Astrocyte (in vitro differentiated cells and primary cell): ENCODE data around the gene ALG5.

Source experiments
- CTCF ChIP-seq: IDR thresholded peaks from 2 replicates; pipeline ENCODE4 v1.5.1; 2011; ENCODE audit warnings: low read depth, mild to moderate bottlenecking, inconsistent platforms, low read length, moderate library complexity; ENCODE audit not compliant: insufficient read depth
- EZH2 ChIP-seq: IDR thresholded peaks from 2 replicates; pipeline ENCODE4 v1.6.1; 2012; ENCODE audit warnings: mild to moderate bottlenecking, low read length, inconsistent platforms; ENCODE audit not compliant: insufficient read depth

- no peak for TF ChIP-seq CTCF
- TF ChIP-seq EZH2, result no peak
Measured at GRCh38 chr13:37029617-37030016, 30.5 kb upstream of the ALG5 start.
